GM12891 (cell line): ENCODE results near the gene STXBP5L.
"Not testable (repeated sequence)": the region's sequence is repeated elsewhere in the genome, so short reads cannot be mapped to it uniquely, and the experiment has no call there.

Source experiments
- DNase-seq: peaks from one replicate; pipeline ENCODE4 v3.0.0; 2011; ENCODE audit warnings: low spot score; ENCODE audit not compliant: insufficient read length
- FAIRE-seq: peaks from 2 replicates; lab custom pipeline; 2011; peaks lifted over from hg19 to GRCh38; lab: Jason Lieb, UNC
- PAX5 ChIP-seq: IDR thresholded peaks from 2 replicates; pipeline ENCODE4 v1.6.1; 2011; ENCODE audit warnings: low read length, moderate library complexity, mild to moderate bottlenecking; ENCODE audit not compliant: insufficient read depth, severe bottlenecking
- POLR2A ChIP-seq: IDR thresholded peaks from 2 replicates; pipeline ENCODE4 v1.6.1; 2011; ENCODE audit warnings: low read depth, low read length, control low read depth
- POLR2AphosphoS5 ChIP-seq: IDR thresholded peaks from 2 replicates; pipeline ENCODE4 v1.6.1; 2011; ENCODE audit warnings: low read depth, low read length, control low read depth
- POU2F2 ChIP-seq: IDR thresholded peaks from 2 replicates; pipeline ENCODE4 v1.6.1; 2011; ENCODE audit warnings: low read depth, mild to moderate bottlenecking, control low read depth, low read length, moderate library complexity
- SPI1 ChIP-seq: IDR thresholded peaks from 2 replicates; pipeline ENCODE4 v1.6.1; 2011; ENCODE audit warnings: low read depth, low read length, control low read depth
- TAF1 ChIP-seq: IDR thresholded peaks from 2 replicates; pipeline ENCODE4 v1.6.1; 2011; ENCODE audit warnings: low read depth, low read length, control low read depth

STXBP5L gene

GRCh38 chr3:121295979-121296378 lies 388.0 kb downstream of the STXBP5L start:
- DNase-seq (no peak), FAIRE-seq (no peak)
- TF ChIP-seq SPI1: no peak
- TF ChIP-seq POLR2AphosphoS5: no peak
- no peak for TF ChIP-seq PAX5
- TF ChIP-seq POU2F2: no peak
- TF ChIP-seq POLR2A: no peak
- TF ChIP-seq TAF1: no peak

GRCh38 chr3:121324320-121324719 lies 416.3 kb downstream of the STXBP5L start:
- TF ChIP-seq POLR2AphosphoS5: no peak
- no peak for TF ChIP-seq POU2F2
- no peak for TF ChIP-seq TAF1
- no peak for TF ChIP-seq PAX5
- TF ChIP-seq SPI1: no peak
- TF ChIP-seq POLR2A: no peak
- FAIRE-seq: no peak
- no peak for DNase-seq

- no peak for FAIRE-seq
- no peak for DNase-seq
- no peak for TF ChIP-seq POLR2AphosphoS5
- TF ChIP-seq PAX5: no peak
- no peak for TF ChIP-seq SPI1
- TF ChIP-seq POU2F2: no peak
- TF ChIP-seq TAF1: no peak
- TF ChIP-seq POLR2A: no peak
These were observed 422.1 kb downstream of the STXBP5L start for GRCh38 chr3:121330118-121330517.

GRCh38 chr3:121330634-121331033 lies 422.6 kb downstream of the STXBP5L start:
- no peak for DNase-seq
- no peak for TF ChIP-seq SPI1
- TF ChIP-seq POLR2A: no peak
- no peak for TF ChIP-seq POLR2AphosphoS5
- TF ChIP-seq POU2F2: no peak
- no peak for TF ChIP-seq TAF1
- no peak for TF ChIP-seq PAX5
- no peak for FAIRE-seq

- FAIRE-seq, DNase-seq: not testable (repeated sequence)
These were observed 448.0 kb downstream of the STXBP5L start for GRCh38 chr3:121355960-121356359.

- no peak for DNase-seq
- FAIRE-seq: no peak
- TF ChIP-seq POLR2AphosphoS5 (no peak), POU2F2 (no peak), TAF1 (no peak), POLR2A (no peak), PAX5 (no peak), SPI1 (no peak)
These were observed 454.2 kb downstream of the STXBP5L start for GRCh38 chr3:121362035-121362734.

- FAIRE-seq, DNase-seq: not testable (repeated sequence)
These were observed 480.3 kb downstream of the STXBP5L start for GRCh38 chr3:121388308-121388707.

- FAIRE-seq, DNase-seq: not testable (repeated sequence)
These were observed 488.0 kb downstream of the STXBP5L start for GRCh38 chr3:121395967-121396366.

GRCh38 chr3:121398051-121398450 lies 490.0 kb downstream of the STXBP5L start:
- not testable (repeated sequence) for DNase-seq, FAIRE-seq

- FAIRE-seq (no peak), DNase-seq (no peak)
- TF ChIP-seq PAX5 (no peak), TAF1 (no peak), POLR2AphosphoS5 (no peak), POU2F2 (no peak), POLR2A (no peak), SPI1 (no peak)
These were observed 491.8 kb downstream of the STXBP5L start for GRCh38 chr3:121399820-121400219.

- DNase-seq: no peak
- TF ChIP-seq POLR2A (no peak), TAF1 (no peak), SPI1 (no peak), POU2F2 (no peak), PAX5 (no peak), POLR2AphosphoS5 (no peak)
- no peak for FAIRE-seq
These were observed 497.6 kb downstream of the STXBP5L start for GRCh38 chr3:121405631-121406030.
